Thyroid gland (tissue), 4 donors: ENCODE results near the gene ZNF597.

ENCODE experiments used
- CTCF ChIP-seq, 6 experiments: fragments of 200-600 bp in 3 of 6; fragments of 450-650 bp in 3 of 6; sonication (generic) in 3 of 6; IDR thresholded peaks; one replicate each; pipeline ENCODE4 v1.5.1; 2016 to 2019; ENCODE audit warnings: antibody characterized with exemption in 6 of 6, mild to moderate bottlenecking in 2 of 6, inconsistent platforms in 1 of 6, moderate library complexity in 1 of 6
- POLR2A ChIP-seq, 2 donors: fragments of 450-650 bp; IDR thresholded peaks; one replicate each; pipeline ENCODE4 v1.6.1; 2017; ENCODE audit warnings: antibody characterized with exemption in 2 of 2, mild to moderate bottlenecking in 2 of 2, moderate library complexity in 1 of 2

GRCh38 chr16:3460121-3460520 is 16.8 kb upstream of the ZNF597 start:
- no peak for TF ChIP-seq CTCF (IDR thresholded peaks at IDR 0.05)
- no peak for TF ChIP-seq POLR2A (IDR thresholded peaks at IDR 0.05)
